ACHN (cell line): ENCODE results near the gene JAG1.

Experiments used
- DNase-seq: peaks from one replicate; pipeline ENCODE4 v3.0.0-alpha.2; 2015
- in situ Hi-C: cut with HindIII; loops from 2 replicates; pipeline ENCODE4 v1.10.0; 2017; ENCODE audit warnings: low sequenced_read_pairs, low pct_ligation_motif_present, low pct_unique_long_range_greater_than_20kb

JAG1 gene

DNA sequence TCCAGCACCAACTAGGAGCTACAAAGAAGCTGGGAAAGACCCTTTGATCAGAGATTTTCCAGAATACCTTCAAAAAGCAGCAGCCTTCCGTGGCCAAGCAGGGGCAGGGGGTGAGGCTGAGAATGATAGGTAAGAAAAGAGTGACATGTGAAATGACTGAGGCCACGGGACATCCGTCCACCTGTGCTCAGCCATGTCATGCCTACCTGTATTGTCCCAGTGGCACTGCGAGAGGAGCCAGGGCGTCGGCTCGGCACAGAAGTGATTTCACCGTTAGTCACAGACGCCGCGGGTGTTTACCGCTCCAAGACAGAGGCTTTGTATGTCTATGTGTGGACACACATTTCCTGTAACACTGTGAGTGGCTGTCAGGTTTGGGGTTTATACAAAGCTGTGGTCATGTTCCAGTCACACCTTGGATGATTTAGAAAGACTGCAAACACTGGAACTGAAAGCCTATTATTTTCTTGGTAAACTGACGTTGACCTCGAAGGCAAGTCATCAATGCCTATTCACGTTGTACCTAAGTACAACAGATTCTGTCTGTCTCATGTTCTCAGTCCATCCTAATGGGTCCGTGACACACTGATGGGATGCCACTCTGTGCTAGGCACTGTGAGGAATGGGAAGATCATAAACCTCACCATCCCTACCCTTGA is 32.1 kb upstream of the JAG1 start:
- DNase-seq = no peak

DNA sequence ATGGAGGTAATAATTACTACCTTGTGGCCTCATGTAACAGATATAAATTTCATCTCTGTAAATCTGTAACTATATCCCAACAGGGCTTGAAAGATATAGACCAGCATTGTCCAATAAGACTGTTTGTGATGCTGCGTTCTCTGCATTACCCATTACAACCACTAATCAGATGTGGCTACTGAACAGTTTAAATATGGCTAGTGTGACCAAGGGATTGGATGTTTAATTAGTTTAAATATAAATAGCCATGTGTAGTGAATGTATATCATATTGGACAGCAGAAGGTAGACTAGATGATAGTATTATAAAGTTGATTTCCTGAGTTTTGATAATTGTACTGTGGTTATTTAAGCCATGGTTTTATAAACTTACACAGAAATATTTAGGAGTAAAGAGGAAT is 27.8 kb upstream of the JAG1 start:
- no peak for DNase-seq
- in situ Hi-C loops = no loop called here

More for the DNA sequence above, 32.1 kb upstream of the JAG1 start:
- in situ Hi-C loops = no loop called here

- in situ Hi-C loops = no loop called here
These were observed 26.1 kb upstream of the JAG1 start for GRCh38 chr20:10699941-10700340.

DNA sequence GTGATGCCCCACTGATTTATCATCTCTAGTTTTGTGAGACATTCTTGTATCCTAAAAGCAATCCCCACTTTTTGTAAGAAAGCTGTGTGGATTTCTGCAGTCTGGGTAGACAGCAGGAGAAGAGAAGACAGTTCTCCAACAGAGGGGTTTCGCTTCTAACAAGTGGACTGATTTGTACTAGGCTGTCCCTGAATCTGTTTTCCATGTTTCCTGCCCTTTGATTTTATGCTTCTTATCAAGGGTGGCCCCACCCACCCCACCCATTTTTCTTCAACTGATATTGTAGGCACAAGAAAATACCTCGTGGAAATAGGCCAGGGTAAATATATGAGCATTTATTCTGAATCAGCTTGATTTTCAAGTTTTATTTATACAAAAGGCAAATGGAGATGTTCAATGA is 25.7 kb upstream of the JAG1 start:
- in situ Hi-C loops = no loop called here
- no peak for DNase-seq

More at GRCh38 chr20:10699941-10700340, 26.1 kb upstream of the JAG1 start:
- no peak for DNase-seq

DNA sequence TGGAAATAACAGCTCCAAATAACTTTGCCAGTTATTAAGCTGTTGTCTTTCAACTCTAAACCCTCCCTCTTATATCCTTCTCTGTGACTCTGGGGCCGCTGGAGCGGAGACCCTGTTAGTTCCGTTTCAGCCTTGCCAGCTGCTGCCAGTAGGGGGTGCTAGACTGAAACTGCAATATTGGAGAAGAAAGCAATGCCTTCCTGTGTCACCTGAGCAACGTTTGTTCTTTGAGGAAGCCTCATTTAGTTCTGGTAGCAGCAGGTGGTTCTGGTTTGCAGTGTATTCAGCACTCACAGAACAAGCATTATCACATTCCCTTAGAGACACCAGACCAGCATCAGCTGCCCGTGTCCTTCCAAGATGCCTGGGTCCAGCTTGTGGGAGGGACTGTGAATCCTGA is 22.9 kb upstream of the JAG1 start:
- in situ Hi-C loops = no loop called here
- DNase-seq = peak; percentile 5

DNA sequence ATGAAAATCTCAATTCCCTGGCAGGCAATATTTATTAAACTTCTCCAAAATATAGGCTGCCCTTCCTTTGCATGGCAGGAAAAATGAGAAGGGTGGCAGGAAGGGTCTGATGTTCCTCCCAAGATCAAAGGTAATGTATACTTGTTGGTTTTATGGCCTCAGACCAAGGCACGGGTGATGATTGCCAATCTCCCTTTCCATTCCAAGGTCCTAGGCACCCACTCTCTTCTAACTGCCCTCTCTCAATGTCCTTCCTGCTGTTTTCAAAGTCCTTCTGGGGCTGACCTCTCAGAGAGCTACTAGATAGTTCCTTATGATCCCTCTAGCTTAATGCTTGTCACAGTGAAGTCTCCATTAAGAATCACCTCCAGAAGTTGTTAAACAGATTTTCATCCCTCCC is 15.6 kb upstream of the JAG1 start:
- DNase-seq = no peak
- in situ Hi-C loops = no loop called here

GRCh38 chr20:10687895-10688294 is 14.1 kb upstream of the JAG1 start:
- no peak for DNase-seq
- in situ Hi-C loops = no loop called here

- in situ Hi-C loops = no loop called here
These were observed 12.7 kb upstream of the JAG1 start for GRCh38 chr20:10686356-10687133.

DNA sequence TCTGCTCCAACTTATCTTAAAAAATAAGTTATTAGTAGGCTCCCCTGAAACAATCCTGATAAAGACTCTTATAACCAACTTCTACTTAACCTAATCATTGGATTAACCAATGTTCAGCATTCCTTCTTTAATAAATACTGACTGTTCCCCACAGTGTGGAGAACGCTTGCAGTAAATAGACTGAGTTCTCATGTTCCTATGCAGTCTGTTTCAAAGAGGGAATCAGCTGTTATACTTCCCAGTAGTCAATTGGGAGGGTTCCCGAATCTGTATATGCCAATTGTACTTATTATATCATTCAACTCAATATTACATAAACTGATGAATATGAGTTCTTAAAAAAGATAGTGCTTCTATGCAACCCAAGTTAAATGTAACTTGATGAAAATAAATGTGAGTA is 9.7 kb upstream of the JAG1 start:
- in situ Hi-C loops = no loop called here
- DNase-seq = no peak

More at GRCh38 chr20:10686356-10687133, 12.7 kb upstream of the JAG1 start:
- no peak for DNase-seq

- in situ Hi-C loops = no loop called here
- DNase-seq = no peak
These were observed 9.1 kb upstream of the JAG1 start for GRCh38 chr20:10682939-10683338.

DNA sequence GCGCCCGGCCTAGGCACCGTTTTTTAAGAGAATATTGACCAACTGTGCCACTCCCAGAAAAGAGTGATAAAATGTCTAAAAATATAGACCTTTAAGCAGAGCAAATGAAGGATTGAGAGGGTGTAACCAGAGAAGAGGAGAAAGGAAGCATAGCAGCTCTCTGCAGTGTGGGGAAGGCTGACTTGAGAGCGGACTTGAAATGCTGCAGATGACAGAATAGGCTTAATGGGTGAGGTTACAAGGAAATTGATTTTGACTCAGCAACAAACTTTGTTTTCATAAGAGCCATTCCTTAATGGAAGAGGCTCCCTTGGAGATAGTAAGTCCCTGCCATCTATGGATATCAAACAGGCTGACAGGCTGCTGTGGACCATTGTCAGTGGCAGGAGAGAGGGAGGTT is 7.7 kb upstream of the JAG1 start:
- DNase-seq = no peak
- in situ Hi-C loops = no loop called here

DNA sequence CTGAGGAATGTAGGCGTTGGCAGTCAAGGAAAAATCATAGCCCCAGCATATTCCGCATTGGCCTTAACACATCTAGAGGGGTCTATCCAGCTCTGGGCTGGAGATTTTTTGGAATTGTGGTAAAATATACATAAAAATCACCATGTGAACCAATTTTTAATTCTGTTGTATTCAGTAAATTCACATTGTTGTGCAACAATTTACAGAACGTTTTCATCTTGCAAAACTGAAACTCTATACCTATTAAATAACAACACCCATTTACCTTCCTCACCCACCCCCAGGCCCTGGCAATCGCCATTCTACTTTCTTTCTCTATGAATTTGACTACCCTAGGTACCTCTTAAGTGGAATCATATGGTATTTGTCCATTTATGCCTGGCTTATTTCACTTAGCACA is 6.8 kb upstream of the JAG1 start:
- in situ Hi-C loops = no loop called here
- no peak for DNase-seq

GRCh38 chr20:10679269-10679668 is 5.5 kb upstream of the JAG1 start:
- in situ Hi-C loops = no loop called here
- no peak for DNase-seq

DNA sequence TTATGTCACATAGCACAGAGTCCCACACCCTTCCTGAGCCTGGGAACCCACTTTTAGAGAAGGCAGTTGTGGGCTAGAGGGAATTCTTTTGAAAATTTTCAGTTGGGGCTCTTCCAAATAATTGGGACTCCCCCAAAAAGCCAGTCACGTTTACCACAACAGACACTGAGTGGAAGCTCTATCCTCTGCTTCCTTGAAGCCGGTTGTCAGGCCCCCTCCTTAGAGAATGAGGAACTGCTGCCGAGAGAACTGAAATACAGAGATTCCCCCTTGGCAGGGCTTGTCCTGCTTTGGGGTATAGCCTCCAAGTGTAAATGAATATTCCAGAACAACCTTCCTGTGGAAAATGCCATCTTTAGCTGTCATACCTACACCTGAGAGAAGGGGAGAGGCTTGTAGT is 2.7 kb upstream of the JAG1 start:
- in situ Hi-C loops = no loop called here
- no peak for DNase-seq

GRCh38 chr20:10675450-10675848 is 1.6 kb upstream of the JAG1 start:
- in situ Hi-C loops = no loop called here
- no peak for DNase-seq

- peak; percentile 72 for DNase-seq
- in situ Hi-C loops = no loop called here
These were observed 1.1 kb upstream of the JAG1 start for GRCh38 chr20:10674684-10675449.

GRCh38 chr20:10673176-10673841 is 490 bp downstream of the JAG1 start:
- DNase-seq = peak; percentile 24

DNA sequence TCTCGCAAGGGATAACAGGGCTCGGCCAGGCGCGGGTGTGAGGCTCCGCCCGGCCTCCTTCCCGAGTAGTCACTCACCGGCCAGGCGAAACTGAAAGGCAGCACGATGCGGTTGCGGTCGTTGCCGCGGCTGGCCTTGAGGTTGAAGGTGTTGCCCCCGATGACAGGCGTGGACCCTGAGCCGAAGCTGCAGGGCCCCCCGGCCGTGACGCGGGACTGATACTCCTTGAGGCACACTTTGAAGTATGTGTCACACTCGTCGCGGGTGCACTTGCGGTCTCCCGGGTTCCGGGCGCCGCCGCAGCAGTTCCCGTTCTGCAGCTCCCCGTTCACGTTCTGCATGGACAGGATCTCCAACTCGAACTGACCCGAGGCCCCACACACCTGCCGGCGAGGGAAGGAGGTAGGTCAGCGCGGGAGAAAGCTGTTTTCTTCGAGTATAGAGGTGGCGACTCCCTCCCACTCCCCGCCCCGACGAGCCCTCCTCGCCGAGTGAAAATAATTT is 1.1 kb downstream of the JAG1 start:
- DNase-seq = peak; percentile 67
- in situ Hi-C loops = no loop called here

More at GRCh38 chr20:10673176-10673841, 490 bp downstream of the JAG1 start:
- in situ Hi-C loops = no loop called here
